HG03064 (cell line): ENCODE results near the gene LONP1.
A peak's percentile ranks its signal among the peaks of the same experiment; 100 is the strongest.
"Not testable (repeated sequence)": the region's sequence is repeated elsewhere in the genome, so short reads cannot be mapped to it uniquely, and the experiment has no call there.

ENCODE experiments used
- ATAC-seq: cut with Tn5 transposase; IDR thresholded peaks from one replicate; pipeline ENCODE4 v1.9.1; 2021; ENCODE audit warnings: low read depth; ENCODE audit not compliant: unreplicated experiment

The LONP1 gene

DNA sequence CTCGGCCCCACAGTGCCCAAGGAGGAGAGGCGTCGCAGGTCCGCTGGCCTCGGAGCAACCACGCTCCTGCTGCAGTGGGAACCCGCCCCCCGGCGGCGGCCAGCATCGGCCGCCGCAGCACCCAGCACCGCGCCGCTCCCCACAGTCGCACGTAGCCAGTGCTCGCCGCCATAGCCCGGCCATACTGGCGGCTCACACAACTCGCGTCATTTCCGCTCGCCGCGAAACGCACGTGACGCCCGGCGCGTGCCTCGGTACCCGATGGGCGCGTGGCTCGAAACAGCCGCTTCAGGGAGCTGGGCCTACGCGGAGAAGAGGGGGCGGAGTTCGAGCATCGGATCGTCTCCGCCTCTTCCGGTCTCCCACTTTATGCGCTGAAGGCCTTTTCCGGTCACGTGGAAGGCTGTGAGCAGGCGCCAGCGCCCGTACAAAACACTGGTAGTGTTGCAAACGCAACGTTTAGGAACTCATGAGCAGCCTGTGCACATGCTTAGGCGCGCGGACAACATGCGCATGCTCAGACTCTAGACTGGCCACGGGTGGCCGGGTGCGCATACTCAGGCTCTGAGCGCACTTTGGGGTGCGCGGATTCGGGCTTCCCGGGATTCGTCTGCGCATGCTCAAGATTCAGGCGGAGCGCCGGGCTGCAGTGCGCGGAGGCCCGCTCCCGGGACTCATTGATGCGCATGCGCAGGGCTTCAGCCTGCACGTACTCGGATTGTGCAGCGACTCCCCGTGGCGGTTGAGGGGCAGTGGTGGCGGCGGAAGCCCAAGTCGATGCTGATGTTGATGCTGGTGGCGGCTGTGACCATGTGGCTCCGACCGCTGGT lies at the start of gene LONP1, which contains the start of gene CATSPERD:
LONP1 (minus strand) TSS at position 186 of the 830 bp plus-strand sequence; CDS start at position 172, 14 bp downstream.
CATSPERD (plus strand) TSS at position 677 of the 830 bp plus-strand sequence; CDS start at position 778, 101 bp downstream.
- peak; percentile 75 for ATAC-seq

- no peak for ATAC-seq
Measured at GRCh38 chr19:5767949-5768348, 48.0 kb upstream of the LONP1 start.

DNA sequence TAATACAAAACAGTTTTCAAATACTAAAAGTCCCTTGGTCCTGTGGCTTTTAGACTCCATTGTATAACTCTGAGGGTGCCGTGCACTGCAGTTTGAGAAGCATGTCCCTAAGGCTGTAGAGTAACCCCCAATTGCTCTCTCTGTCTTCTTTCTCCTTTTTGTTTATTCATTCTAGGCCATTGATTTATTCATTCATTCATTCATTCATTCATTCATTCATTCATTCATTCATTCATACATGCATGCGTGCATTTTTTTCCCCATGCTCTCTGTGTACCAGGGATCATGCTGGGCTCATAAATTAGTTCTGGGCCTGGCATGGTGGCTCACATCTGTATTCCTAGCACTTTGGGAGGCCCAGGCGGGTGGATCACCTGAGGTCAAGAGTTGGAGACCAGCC lies 45.3 kb upstream of the LONP1 start:
- ATAC-seq: no peak

DNA sequence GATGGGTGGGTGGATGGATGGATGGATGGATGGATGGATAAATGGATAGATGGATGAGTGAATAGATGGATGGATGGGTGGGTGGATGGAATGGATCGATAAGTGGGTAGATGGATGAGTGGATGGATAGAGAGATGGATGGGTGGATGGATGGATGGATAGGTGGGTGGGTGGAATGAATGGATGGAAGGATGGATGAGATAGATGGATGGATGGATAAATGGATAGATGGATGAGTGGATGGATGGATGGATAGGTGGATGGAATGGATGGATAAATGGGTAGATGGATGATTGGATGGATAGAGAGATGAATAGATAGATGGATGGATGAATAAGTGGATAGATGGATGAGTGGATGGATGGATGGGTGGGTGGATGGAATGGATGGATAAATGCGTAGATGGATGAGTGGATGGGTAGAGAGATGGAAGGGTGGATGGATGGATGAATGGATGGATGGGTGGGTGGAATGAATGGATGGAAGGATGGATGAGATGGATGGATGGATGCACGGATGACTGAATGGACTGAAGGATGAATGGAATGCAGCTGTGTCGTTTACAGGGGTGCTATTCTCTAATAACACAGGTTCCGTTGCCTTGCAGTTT lies 42.8 kb upstream of the LONP1 start:
- no peak for ATAC-seq

- no peak for ATAC-seq
Measured at GRCh38 chr19:5753743-5754142, 33.8 kb upstream of the LONP1 start.

DNA sequence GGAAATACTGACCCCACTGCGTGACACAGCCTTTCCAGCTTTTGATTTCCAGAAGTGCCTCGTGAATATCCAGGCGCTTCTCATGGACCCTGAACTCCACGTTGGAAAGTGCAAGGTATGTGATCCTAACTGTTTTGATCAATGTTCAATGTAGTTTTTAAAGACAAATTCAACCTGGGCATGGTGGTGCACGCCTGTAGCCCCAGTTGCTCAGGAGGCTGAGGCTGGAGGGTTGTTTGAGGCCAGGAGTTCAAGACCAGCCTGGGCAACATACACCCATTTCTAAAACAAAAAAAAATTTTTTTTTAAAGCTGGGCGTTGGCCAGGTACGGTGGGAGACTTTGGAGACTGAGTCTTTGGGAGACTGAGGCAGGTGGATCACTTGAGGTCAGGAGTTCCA lies 31.8 kb upstream of the LONP1 start:
- ATAC-seq: no peak

GRCh38 chr19:5749505-5749904 lies 29.6 kb upstream of the LONP1 start:
- no peak for ATAC-seq

DNA sequence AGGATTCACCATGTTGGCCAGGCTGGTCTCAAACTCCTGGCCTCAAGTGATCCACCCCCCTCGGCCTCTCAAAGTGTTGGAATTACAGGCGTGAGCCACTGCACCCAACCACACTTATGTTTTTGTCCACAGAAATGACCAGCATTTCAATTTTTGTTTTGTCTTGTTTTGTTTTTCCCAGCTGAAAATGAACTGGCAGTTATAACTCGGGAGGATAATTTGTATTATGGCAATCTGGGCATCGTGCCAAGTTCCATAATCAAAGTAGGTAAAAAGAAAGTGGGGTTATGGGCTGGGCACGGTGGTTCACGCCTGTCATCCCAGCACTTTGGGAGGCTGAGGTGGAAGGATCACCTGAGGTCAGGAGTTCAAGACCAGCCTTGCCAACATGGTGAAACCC lies 29.0 kb upstream of the LONP1 start:
- ATAC-seq: not testable (repeated sequence)

DNA sequence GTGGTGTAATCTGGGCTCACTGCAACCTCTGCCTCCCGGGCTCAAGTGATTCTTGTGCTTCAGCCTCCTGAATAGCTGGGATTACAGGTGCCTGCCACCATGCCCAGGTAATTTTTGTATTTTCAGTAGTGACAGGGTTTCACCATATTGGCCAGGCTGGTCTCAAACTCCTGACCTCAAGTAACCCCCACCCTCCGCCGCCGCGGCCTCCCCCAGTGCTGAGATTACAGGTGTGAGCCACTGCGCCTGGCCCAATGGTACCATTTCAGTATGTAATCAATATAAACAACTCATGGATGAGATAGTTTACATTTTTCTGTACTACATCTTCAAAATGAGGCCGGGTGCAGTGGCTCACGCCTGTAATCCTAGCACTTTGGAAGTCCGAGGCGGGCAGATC lies 25.1 kb upstream of the LONP1 start:
- not testable (repeated sequence) for ATAC-seq

- no peak for ATAC-seq
Measured at GRCh38 chr19:5743630-5744029, 23.7 kb upstream of the LONP1 start.

- ATAC-seq: no peak
Measured at GRCh38 chr19:5742051-5742450, 22.1 kb upstream of the LONP1 start.

DNA sequence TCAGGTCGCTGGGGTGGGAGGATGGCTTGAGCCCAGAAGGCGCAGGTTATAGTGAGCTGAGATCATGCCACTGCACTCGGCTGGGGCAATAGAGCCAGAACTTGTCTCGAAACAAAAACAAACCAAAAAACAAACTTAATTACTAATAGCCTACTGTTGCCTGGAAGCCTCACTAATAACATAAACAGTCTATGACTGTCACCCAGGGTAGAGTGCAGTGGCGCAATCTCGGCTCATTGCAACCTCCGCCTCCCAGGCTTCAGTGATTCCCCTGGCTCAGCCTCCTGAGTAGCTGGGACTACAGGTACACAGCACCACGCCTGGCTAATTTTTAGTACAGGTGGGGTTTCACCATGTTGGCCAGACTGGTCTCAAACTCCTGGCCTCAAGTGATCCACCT lies 18.5 kb upstream of the LONP1 start:
- no peak for ATAC-seq

DNA sequence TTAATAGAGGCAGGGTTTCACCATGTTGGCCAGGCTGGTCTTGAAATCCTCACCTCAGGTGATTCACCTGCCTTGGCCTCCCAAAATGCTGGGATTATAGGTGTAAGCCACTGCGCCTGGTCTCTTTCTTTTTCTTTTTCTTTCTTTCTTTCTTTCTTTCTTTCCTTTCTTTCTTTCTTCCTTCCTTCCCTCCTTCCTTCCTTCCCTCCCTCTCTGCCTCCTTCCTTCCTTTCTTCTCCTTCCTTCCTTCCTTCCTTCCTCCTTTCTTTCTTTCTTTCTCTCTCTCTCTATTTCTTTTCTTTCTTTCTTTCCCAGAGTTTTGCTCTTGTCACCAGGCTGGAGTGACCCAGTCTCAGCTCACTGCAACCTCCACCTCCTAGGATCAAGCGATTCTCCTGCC lies 13.2 kb upstream of the LONP1 start:
- ATAC-seq: not testable (repeated sequence)

- no peak for ATAC-seq
Measured at GRCh38 chr19:5727453-5728050, 7.6 kb upstream of the LONP1 start.

GRCh38 chr19:5719274-5719960 lies 529 bp downstream of the LONP1 start:
- peak; percentile 2 for ATAC-seq

GRCh38 chr19:5718579-5719273 lies 1.2 kb downstream of the LONP1 start:
- no peak for ATAC-seq

GRCh38 chr19:5718037-5718578 lies 1.8 kb downstream of the LONP1 start:
- ATAC-seq: no peak

DNA sequence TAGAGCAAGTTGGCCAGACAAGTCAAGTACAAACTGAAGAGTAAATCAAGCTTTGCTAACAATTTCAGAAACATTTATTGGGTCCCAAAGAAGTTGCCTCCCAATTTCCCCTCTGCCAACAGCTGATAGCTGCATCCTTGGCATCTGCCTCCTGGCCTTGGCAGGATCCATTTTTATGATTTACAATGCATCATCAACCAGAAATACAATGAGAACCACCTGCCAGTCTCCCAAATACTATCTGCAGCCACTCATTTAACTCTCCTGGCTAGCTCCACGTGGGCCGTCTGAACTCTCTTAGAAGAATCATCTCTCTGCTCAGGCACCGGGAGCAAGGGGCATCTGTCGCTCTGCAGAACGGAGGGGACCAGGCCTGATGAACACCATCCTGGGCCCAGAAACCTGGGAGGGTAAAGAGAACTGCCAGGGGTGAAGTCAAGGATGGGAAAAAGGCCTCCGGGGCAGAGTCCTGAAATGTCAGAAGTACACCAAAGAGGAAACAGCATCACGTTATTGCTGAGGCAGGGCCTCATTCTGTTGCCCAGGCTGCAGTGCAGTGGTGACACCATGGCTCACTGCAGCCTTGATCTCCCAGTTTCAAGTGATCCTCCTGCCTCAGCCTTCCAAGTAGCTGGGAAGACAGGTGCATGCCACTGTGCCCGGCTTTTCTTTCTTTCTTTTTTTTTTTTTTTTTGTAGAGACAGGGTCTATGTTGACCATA lies 2.6 kb downstream of the LONP1 start:
- ATAC-seq: no peak

DNA sequence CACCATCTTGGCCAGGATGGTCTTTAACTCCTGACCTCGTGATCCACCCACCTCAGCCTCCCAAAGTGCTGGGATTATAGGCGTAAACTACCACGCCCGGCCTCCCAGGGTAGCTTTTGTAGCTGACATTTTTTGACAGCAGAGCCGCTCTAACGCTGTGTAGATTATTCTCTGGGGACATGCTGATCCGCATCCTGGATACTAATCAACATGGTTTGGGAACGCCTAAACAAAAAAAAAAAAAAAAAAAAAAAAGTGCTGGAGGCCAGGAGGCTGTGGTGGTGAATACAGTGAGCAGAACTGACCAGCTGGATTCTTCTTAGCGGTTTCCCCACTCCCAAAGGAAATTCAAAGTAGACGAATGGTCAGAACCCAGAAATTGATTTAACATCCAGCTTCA lies 5.1 kb downstream of the LONP1 start:
- no peak for ATAC-seq
